Measurements from ENCODE around the gene CD8B2. TPM values are rescaled to one million over a fixed set of nuclear protein-coding genes. Genes with fewer than 3 reads are reported as not detected.

CD8B2 gene
- total RNA-seq, 1 donor from 2014 or later, result 0.29 TPM

- no peak overlapping the region for H3K4me3 ChIP-seq (ENCODE audit: low read depth, low read length)
- DNase-seq (ENCODE audit: low read depth), result no peak
- TF ChIP-seq CTCF (conservative IDR thresholded peaks at IDR 0.05; ENCODE audit: low read depth, low read length), result no peak
These were observed 32.6 kb downstream of the CD8B2 start for GRCh38 chr2:106519767-106520166.

GRCh38 chr2:106521016-106521415 lies 33.9 kb downstream of the CD8B2 start:
- no peak for DNase-seq (ENCODE audit: low read depth)
- TF ChIP-seq CTCF (conservative IDR thresholded peaks at IDR 0.05; ENCODE audit: low read depth, low read length), result no peak
- H3K4me3 ChIP-seq (ENCODE audit: low read depth, low read length), result no peak overlapping the region

- H3K4me3 ChIP-seq (ENCODE audit: low read depth, low read length), result no peak overlapping the region
- no peak for TF ChIP-seq CTCF (conservative IDR thresholded peaks at IDR 0.05; ENCODE audit: low read depth, low read length)
- no peak for DNase-seq (ENCODE audit: low read depth)
These were observed 37.0 kb downstream of the CD8B2 start for GRCh38 chr2:106523976-106524665.

GRCh38 chr2:106530866-106531265 lies 43.7 kb downstream of the CD8B2 start:
- no peak overlapping the region for H3K4me3 ChIP-seq (ENCODE audit: low read depth, low read length)
- no peak for DNase-seq (ENCODE audit: low read depth)
- no peak for TF ChIP-seq CTCF (conservative IDR thresholded peaks at IDR 0.05; ENCODE audit: low read depth, low read length)

- H3K4me3 ChIP-seq (ENCODE audit: low read depth, low read length), result no peak overlapping the region
- DNase-seq (ENCODE audit: low read depth), result no peak
These were observed 44.6 kb downstream of the CD8B2 start for GRCh38 chr2:106531676-106532214.

GRCh38 chr2:106532236-106532635 lies 45.1 kb downstream of the CD8B2 start:
- DNase-seq (ENCODE audit: low read depth), result no peak
- no peak for TF ChIP-seq CTCF (conservative IDR thresholded peaks at IDR 0.05; ENCODE audit: low read depth, low read length)
- no peak overlapping the region for H3K4me3 ChIP-seq (ENCODE audit: low read depth, low read length)

More at GRCh38 chr2:106531676-106532214, 44.6 kb downstream of the CD8B2 start:
- no peak for TF ChIP-seq CTCF (conservative IDR thresholded peaks at IDR 0.05; ENCODE audit: low read depth, low read length)

- H3K4me3 ChIP-seq (ENCODE audit: low read depth, low read length), result no peak overlapping the region
- DNase-seq (ENCODE audit: low read depth), result no peak
- TF ChIP-seq CTCF (conservative IDR thresholded peaks at IDR 0.05; ENCODE audit: low read depth, low read length), result no peak
These were observed 47.3 kb downstream of the CD8B2 start for GRCh38 chr2:106534471-106534870.
